ENCODE data around the gene PITPNM2.

The PITPNM2 gene

GRCh38 chr12:123107926-123108681 is 42.8 kb downstream of the PITPNM2 start:
- TF ChIP-seq TCF4 (CRISPR knock-in tag; IDR thresholded peaks at IDR 0.05; ENCODE audit: borderline replicate concordance) = no peak
- no peak for TF ChIP-seq PPARA (CRISPR knock-in tag; IDR thresholded peaks at IDR 0.05; ENCODE audit: borderline replicate concordance)
- no peak for TF ChIP-seq CSRNP3 (CRISPR knock-in tag; IDR thresholded peaks at IDR 0.05)
- TF ChIP-seq GLIS3 (CRISPR knock-in tag; IDR thresholded peaks at IDR 0.05) = no peak
- TF ChIP-seq ZC3H10 (CRISPR knock-in tag; IDR thresholded peaks at IDR 0.05) = no peak
- TF ChIP-seq TOX (CRISPR knock-in tag; IDR thresholded peaks at IDR 0.05; ENCODE audit: borderline replicate concordance) = no peak
- TF ChIP-seq ZFP30 (CRISPR knock-in tag; IDR thresholded peaks at IDR 0.05) = no peak
- no peak for ATAC-seq

GRCh38 chr12:123106640-123107359 is 44.1 kb downstream of the PITPNM2 start:
- no peak for TF ChIP-seq POU6F1 (CRISPR knock-in tag; IDR thresholded peaks at IDR 0.05; ENCODE audit: borderline replicate concordance, low read depth)
- TF ChIP-seq ARNTL (CRISPR knock-in tag; IDR thresholded peaks at IDR 0.05; ENCODE audit: borderline replicate concordance, low read depth) = no peak
- no peak for TF ChIP-seq ZFP30 (CRISPR knock-in tag; IDR thresholded peaks at IDR 0.05)
- no peak for TF ChIP-seq CREB5 (CRISPR knock-in tag; IDR thresholded peaks at IDR 0.05; ENCODE audit: low read depth)
- TF ChIP-seq CSDC2 (CRISPR knock-in tag; IDR thresholded peaks at IDR 0.05) = no peak
- no peak for TF ChIP-seq ZNF8 (CRISPR knock-in tag; IDR thresholded peaks at IDR 0.05)
- TF ChIP-seq ISL1 (CRISPR knock-in tag; IDR thresholded peaks at IDR 0.05) = no peak
- no peak for TF ChIP-seq CSRNP3 (CRISPR knock-in tag; IDR thresholded peaks at IDR 0.05)
- no peak for TF ChIP-seq SNAI2 (CRISPR knock-in tag; IDR thresholded peaks at IDR 0.05)
- no peak for TF ChIP-seq RARB (CRISPR knock-in tag; IDR thresholded peaks at IDR 0.05)
- TF ChIP-seq ZC3H10 (CRISPR knock-in tag; IDR thresholded peaks at IDR 0.05) = no peak
- no peak for ATAC-seq

- no peak for ATAC-seq
- no peak for TF ChIP-seq ZNF8 (CRISPR knock-in tag; IDR thresholded peaks at IDR 0.05)
- TF ChIP-seq ZC3H10 (CRISPR knock-in tag; IDR thresholded peaks at IDR 0.05) = no peak
- TF ChIP-seq PPARA (CRISPR knock-in tag; IDR thresholded peaks at IDR 0.05; ENCODE audit: borderline replicate concordance) = no peak
- no peak for TF ChIP-seq ZFP3 (CRISPR knock-in tag; IDR thresholded peaks at IDR 0.05)
- no peak for TF ChIP-seq TCF4 (CRISPR knock-in tag; IDR thresholded peaks at IDR 0.05; ENCODE audit: borderline replicate concordance)
- no peak for TF ChIP-seq PATZ1 (CRISPR knock-in tag; IDR thresholded peaks at IDR 0.05; ENCODE audit: borderline replicate concordance)
- no peak for TF ChIP-seq ZNF565 (CRISPR knock-in tag; conservative IDR thresholded peaks at IDR 0.05; ENCODE audit: low read depth)
- TF ChIP-seq ISL1 (CRISPR knock-in tag; IDR thresholded peaks at IDR 0.05) = no peak
- TF ChIP-seq ZFP30 (CRISPR knock-in tag; IDR thresholded peaks at IDR 0.05) = no peak
- TF ChIP-seq CSRNP3 (CRISPR knock-in tag; IDR thresholded peaks at IDR 0.05) = no peak
- no peak for TF ChIP-seq CSDC2 (CRISPR knock-in tag; IDR thresholded peaks at IDR 0.05)
- no peak for TF ChIP-seq ESRRG (CRISPR knock-in tag; IDR thresholded peaks at IDR 0.05)
- TF ChIP-seq ZNF70 (CRISPR knock-in tag; IDR thresholded peaks at IDR 0.05) = no peak
- TF ChIP-seq ARNTL (CRISPR knock-in tag; IDR thresholded peaks at IDR 0.05; ENCODE audit: borderline replicate concordance, low read depth) = no peak
- no peak for TF ChIP-seq POU6F1 (CRISPR knock-in tag; IDR thresholded peaks at IDR 0.05; ENCODE audit: borderline replicate concordance, low read depth)
- TF ChIP-seq BACH2 (CRISPR knock-in tag; IDR thresholded peaks at IDR 0.05; ENCODE audit: borderline replicate concordance) = no peak
- no peak for TF ChIP-seq OSR1 (CRISPR knock-in tag; IDR thresholded peaks at IDR 0.05)
Observed at GRCh38 chr12:123105211-123105826, 45.6 kb downstream of the PITPNM2 start.
